Measurements from ENCODE around the gene RNF168.
"Not testable (repeated sequence)": the region's sequence is repeated elsewhere in the genome, so short reads cannot be mapped to it uniquely, and the experiment has no call there.

The RNF168 gene

DNA sequence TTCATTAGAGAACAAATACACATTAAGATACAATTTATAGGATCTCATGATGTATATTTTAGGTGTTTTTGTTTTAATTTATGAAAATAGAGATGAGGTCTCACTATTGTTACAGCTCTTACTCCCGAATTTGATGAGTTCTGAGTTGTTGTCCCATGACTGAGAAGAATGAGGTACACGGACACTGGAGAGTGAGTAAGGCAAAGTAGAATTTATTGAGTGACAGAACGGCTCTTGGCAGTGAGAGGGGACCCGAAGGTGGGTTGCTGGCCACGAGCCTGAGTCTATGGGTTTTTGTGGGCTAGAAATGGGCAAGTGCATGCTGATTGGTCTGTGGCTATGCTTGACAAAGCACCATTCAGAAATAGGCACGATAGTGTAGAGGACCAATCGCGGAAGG lies 3.1 kb upstream of the RNF168 start:
- H3K4me3 ChIP-seq (ENCODE audit: severe bottlenecking): no peak overlapping the region
- ATAC-seq (ENCODE audit: low read depth) (no peak), DNase-seq (ENCODE audit: low spot score) (no peak)
- no peaks in the 10 kb centered on the region for H3K27me3 ChIP-seq (ENCODE audit: insufficient read depth, poor library complexity, severe bottlenecking)
- H3K36me3 ChIP-seq (ENCODE audit: low read depth): no peaks in the 10 kb centered on the region
- TF ChIP-seq CTCF (IDR thresholded peaks at IDR 0.05; ENCODE audit: poor library complexity, severe bottlenecking): no peak
- H3K9me3 ChIP-seq (ENCODE audit: severe bottlenecking): peaks cover 2% of the 10 kb centered on the region
- no peaks in the 10 kb centered on the region for H3K4me1 ChIP-seq (ENCODE audit: insufficient read depth, poor library complexity, severe bottlenecking)
- H3K27ac ChIP-seq (ENCODE audit: poor library complexity, severe bottlenecking): no peak overlapping the region

- H3K4me3 ChIP-seq (ENCODE audit: severe bottlenecking): no peak overlapping the region
- peaks cover 15% of the 10 kb centered on the region for H3K36me3 ChIP-seq (ENCODE audit: low read depth)
- H3K9me3 ChIP-seq (ENCODE audit: severe bottlenecking): peaks cover 2% of the 10 kb centered on the region
- H3K27ac ChIP-seq (ENCODE audit: poor library complexity, severe bottlenecking): peak overlapping the region; percentile 90
- DNase-seq (ENCODE audit: low spot score) (no peak), ATAC-seq (ENCODE audit: low read depth) (no peak)
- H3K27me3 ChIP-seq (ENCODE audit: insufficient read depth, poor library complexity, severe bottlenecking): no peaks in the 10 kb centered on the region
- H3K4me1 ChIP-seq (ENCODE audit: insufficient read depth, poor library complexity, severe bottlenecking): peaks cover 6% of the 10 kb centered on the region
- no peak for TF ChIP-seq CTCF (IDR thresholded peaks at IDR 0.05; ENCODE audit: poor library complexity, severe bottlenecking)
These were observed 988 bp upstream of the RNF168 start for GRCh38 chr3:196504556-196504955.

- Histone ChIP-seq H3K27ac (ENCODE audit: poor library complexity, severe bottlenecking) (peak overlapping the region; percentile 90), H3K4me3 (ENCODE audit: severe bottlenecking) (peak overlapping the region; percentile 59), H3K4me1 (ENCODE audit: insufficient read depth, poor library complexity, severe bottlenecking) (peaks cover 10% of the 10 kb centered on the region), H3K36me3 (ENCODE audit: low read depth) (peaks cover 20% of the 10 kb centered on the region)
- not testable (repeated sequence) for DNase-seq (ENCODE audit: low spot score); H3K27me3 ChIP-seq (ENCODE audit: insufficient read depth, poor library complexity, severe bottlenecking); ATAC-seq (ENCODE audit: low read depth); H3K9me3 ChIP-seq (ENCODE audit: severe bottlenecking)
These were observed 470 bp upstream of the RNF168 start for GRCh38 chr3:196504077-196504398.

GRCh38 chr3:196502775-196503195 lies 783 bp downstream of the RNF168 start:
- Histone ChIP-seq H3K9me3 (ENCODE audit: severe bottlenecking) (peaks cover 2% of the 10 kb centered on the region), H3K36me3 (ENCODE audit: low read depth) (peaks cover 29% of the 10 kb centered on the region), H3K27me3 (ENCODE audit: insufficient read depth, poor library complexity, severe bottlenecking) (no peaks in the 10 kb centered on the region), H3K27ac (ENCODE audit: poor library complexity, severe bottlenecking) (peak overlapping the region; percentile 90), H3K4me1 (ENCODE audit: insufficient read depth, poor library complexity, severe bottlenecking) (peaks cover 10% of the 10 kb centered on the region), H3K4me3 (ENCODE audit: severe bottlenecking) (peak overlapping the region; percentile 59)
- TF ChIP-seq CTCF (IDR thresholded peaks at IDR 0.05; ENCODE audit: poor library complexity, severe bottlenecking): no peak
- ATAC-seq (ENCODE audit: low read depth) (peak; percentile 44; the same call in 2 of the 3 replicates), DNase-seq (ENCODE audit: low spot score) (no peak)

- Histone ChIP-seq H3K27me3 (ENCODE audit: insufficient read depth, poor library complexity, severe bottlenecking) (no peaks in the 10 kb centered on the region), H3K36me3 (ENCODE audit: low read depth) (peaks cover 34% of the 10 kb centered on the region)
These were observed 2.1 kb downstream of the RNF168 start for GRCh38 chr3:196501316-196502044.

More at GRCh38 chr3:196501316-196502044, 2.1 kb downstream of the RNF168 start:
- TF ChIP-seq CTCF (IDR thresholded peaks at IDR 0.05; ENCODE audit: poor library complexity, severe bottlenecking): no peak
- DNase-seq (ENCODE audit: low spot score) (no peak), ATAC-seq (ENCODE audit: low read depth) (no peak)
- Histone ChIP-seq H3K4me3 (ENCODE audit: severe bottlenecking) (peak overlapping the region; percentile 59), H3K9me3 (ENCODE audit: severe bottlenecking) (no peaks in the 10 kb centered on the region), H3K4me1 (ENCODE audit: insufficient read depth, poor library complexity, severe bottlenecking) (peaks cover 10% of the 10 kb centered on the region), H3K27ac (ENCODE audit: poor library complexity, severe bottlenecking) (peak overlapping the region; percentile 90)
